ENCODE results near the gene UBE2F. TPM values are rescaled to one million over a fixed set of nuclear protein-coding genes. Genes with fewer than 3 reads are reported as not detected.

UBE2F gene
- total RNA-seq, 1 experiment from 2014 or later = 116 TPM

GRCh38 chr2:237920673-237921072 lies 46.1 kb upstream of the UBE2F start:
- ChIA-PET CTCF (interaction anchor here (0.6 kb wide), 1 partner anchor 18 kb away, joined by 3 read pairs; no protein-coding TSS in a partner anchor), POLR2A (no interaction called here)
- Mint-ChIP-seq H3K36me3 (ENCODE audit: insufficient read depth, unreplicated experiment) (peaks cover 5% of the 10 kb centered on the region), H3K27ac (ENCODE audit: low read depth, unreplicated experiment) (no peak overlapping the region), H3K27me3 (ENCODE audit: insufficient read depth, unreplicated experiment) (no peaks in the 10 kb centered on the region), H3K4me3 (ENCODE audit: unreplicated experiment) (no peak overlapping the region), H3K4me1 (ENCODE audit: insufficient read depth, unreplicated experiment) (peaks cover 7% of the 10 kb centered on the region), H3K9me3 (ENCODE audit: unreplicated experiment) (peaks cover 7% of the 10 kb centered on the region)
- BruUV-seq (replicated peaks) = no TSS peak
- TF ChIP-seq CTCF (IDR thresholded peaks at IDR 0.05; ENCODE audit: unreplicated experiment) = no peak
- no peak for DNase-seq (ENCODE audit: unreplicated experiment)
- intact Hi-C loops (cut with micrococcal nuclease) = no loop called here

- Mint-ChIP-seq H3K9me3 (ENCODE audit: unreplicated experiment) (peaks cover 7% of the 10 kb centered on the region), H3K4me3 (ENCODE audit: unreplicated experiment) (no peak overlapping the region), H3K27me3 (ENCODE audit: insufficient read depth, unreplicated experiment) (no peaks in the 10 kb centered on the region), H3K4me1 (ENCODE audit: insufficient read depth, unreplicated experiment) (peaks cover 10% of the 10 kb centered on the region), H3K36me3 (ENCODE audit: insufficient read depth, unreplicated experiment) (peaks cover 5% of the 10 kb centered on the region), H3K27ac (ENCODE audit: low read depth, unreplicated experiment) (no peak overlapping the region)
- CTCF ChIA-PET = interaction anchor here (0.7 to 1.1 kb wide), 3 partner anchors 10 to 46 kb away, joined by 4 to 5 read pairs (median 4); no protein-coding TSS in a partner anchor
- intact Hi-C loops (cut with micrococcal nuclease) = no loop called here
- no TSS peak for BruUV-seq (replicated peaks)
- no peak for DNase-seq (ENCODE audit: unreplicated experiment)
- no peak for TF ChIP-seq CTCF (IDR thresholded peaks at IDR 0.05; ENCODE audit: unreplicated experiment)
- POLR2A ChIA-PET = no interaction called here
These were observed 44.8 kb upstream of the UBE2F start for GRCh38 chr2:237921967-237922492.

GRCh38 chr2:237922641-237923361 lies 44.0 kb upstream of the UBE2F start:
- no TSS peak for BruUV-seq (replicated peaks)
- H3K4me1 Mint-ChIP-seq (ENCODE audit: insufficient read depth, unreplicated experiment) = peaks cover 12% of the 10 kb centered on the region
- H3K27me3 Mint-ChIP-seq (ENCODE audit: insufficient read depth, unreplicated experiment) = no peaks in the 10 kb centered on the region
- peak; percentile 77 for DNase-seq (ENCODE audit: unreplicated experiment)
- no peak overlapping the region for H3K4me3 Mint-ChIP-seq (ENCODE audit: unreplicated experiment)
- intact Hi-C loops (cut with micrococcal nuclease) = no loop called here
- no peak overlapping the region for H3K27ac Mint-ChIP-seq (ENCODE audit: low read depth, unreplicated experiment)
- peaks cover 7% of the 10 kb centered on the region for H3K9me3 Mint-ChIP-seq (ENCODE audit: unreplicated experiment)
- TF ChIP-seq CTCF (IDR thresholded peaks at IDR 0.05; ENCODE audit: unreplicated experiment) = no peak
- ChIA-PET POLR2A (interaction anchor here (0.7 to 1.0 kb wide), 5 partner anchors 11 to 165 kb away, joined by 3 read pairs; no protein-coding TSS in a partner anchor), CTCF (interaction anchor here (0.5 to 1.7 kb wide), 13 partner anchors 9 to 1150 kb away, joined by 3 to 5 read pairs (median 3); no protein-coding TSS in a partner anchor)
- H3K36me3 Mint-ChIP-seq (ENCODE audit: insufficient read depth, unreplicated experiment) = no peaks in the 10 kb centered on the region

DNA sequence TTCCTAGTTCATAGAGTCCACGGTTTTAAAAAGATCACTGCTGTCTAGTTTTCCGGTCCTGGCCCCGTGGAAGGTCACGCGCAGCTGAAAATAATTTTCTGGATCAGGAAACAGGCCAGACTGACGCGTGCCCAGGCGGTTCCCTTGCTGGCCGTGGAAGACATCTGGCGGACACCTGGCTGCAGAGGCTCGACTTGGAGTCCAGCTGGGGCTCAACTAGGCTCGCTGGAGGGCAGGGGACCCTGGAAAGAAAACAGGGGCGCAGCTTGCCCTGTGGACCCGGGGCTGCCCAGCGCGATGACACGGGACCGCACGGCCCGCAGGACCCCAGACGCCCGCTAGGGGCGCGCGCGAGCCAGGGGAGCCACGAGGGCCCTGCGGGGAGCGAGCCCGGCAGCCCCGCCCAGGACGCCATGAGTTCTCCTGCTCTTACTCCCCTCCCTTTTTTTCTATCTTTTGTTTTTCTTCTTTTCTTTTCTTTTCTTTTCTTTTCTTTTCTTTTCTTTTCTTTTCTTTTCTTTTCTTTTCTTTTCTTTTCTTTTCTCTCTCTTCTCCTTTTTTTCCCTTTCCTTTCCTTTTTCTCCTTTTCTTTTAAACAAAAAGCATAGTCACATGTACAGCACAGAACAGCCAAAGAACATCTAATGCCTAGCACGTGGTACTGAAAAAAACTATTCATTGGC lies 43.2 kb upstream of the UBE2F start:
- peaks cover 7% of the 10 kb centered on the region for H3K9me3 Mint-ChIP-seq (ENCODE audit: unreplicated experiment)
- intact Hi-C loops (cut with micrococcal nuclease) = no loop called here
- no peak overlapping the region for H3K4me3 Mint-ChIP-seq (ENCODE audit: unreplicated experiment)
- TF ChIP-seq CTCF (IDR thresholded peaks at IDR 0.05; ENCODE audit: unreplicated experiment) = peak; percentile 82
- H3K36me3 Mint-ChIP-seq (ENCODE audit: insufficient read depth, unreplicated experiment) = no peaks in the 10 kb centered on the region
- peak overlapping the region; percentile 75 for H3K27ac Mint-ChIP-seq (ENCODE audit: low read depth, unreplicated experiment)
- BruUV-seq (replicated peaks) = no TSS peak
- H3K4me1 Mint-ChIP-seq (ENCODE audit: insufficient read depth, unreplicated experiment) = peaks cover 15% of the 10 kb centered on the region
- POLR2A ChIA-PET = interaction anchor here (0.7 to 1.0 kb wide), 4 partner anchors 12 to 140 kb away, joined by 3 read pairs; no protein-coding TSS in a partner anchor
- H3K27me3 Mint-ChIP-seq (ENCODE audit: insufficient read depth, unreplicated experiment) = no peaks in the 10 kb centered on the region
- peak; percentile 30 for DNase-seq (ENCODE audit: unreplicated experiment)
- CTCF ChIA-PET = interaction anchor here (0.6 to 1.7 kb wide), 13 partner anchors 12 to 1239 kb away, joined by 3 to 5 read pairs (median 3); partner anchors contain the start of gene SCLY

Measured in MCF 10A (cell line).